Measurements from ENCODE around the gene RHOBTB3. TPM values are rescaled to one million over a fixed set of nuclear protein-coding genes. Genes with fewer than 3 reads are reported as not detected.

Gene RHOBTB3
- polyA plus RNA-seq, 2 of the 4 experiments (the other 2 are of a cell fraction): 9.1 to 28.6 TPM

GRCh38 chr5:95682891-95683290 lies 48.2 kb upstream of the RHOBTB3 start, which contains the start of gene SPATA9 (continued):
- TF ChIP-seq HMGXB4 (CRISPR knock-in tag; IDR thresholded peaks at IDR 0.05; ENCODE audit: borderline replicate concordance): no peak
- no peak for TF ChIP-seq TP53 (CRISPR knock-in tag; IDR thresholded peaks at IDR 0.05)

GRCh38 chr5:95684361-95684760 lies 46.8 kb upstream of the RHOBTB3 start:
- TF ChIP-seq CEBPB (IDR thresholded peaks at IDR 0.05) (no peak), HDAC2 (IDR thresholded peaks at IDR 0.05) (no peak), HOXA7 (CRISPR knock-in tag; IDR thresholded peaks at IDR 0.05) (no peak), POLR2AphosphoS2 (conservative IDR thresholded peaks at IDR 0.05; ENCODE audit: low read length) (no peak)
- ChIA-PET CTCF (no interaction called here), POLR2A (no interaction called here)
- Histone ChIP-seq H3K4me3 (no peak overlapping the region), H3K4me1 (no peaks in the 10 kb centered on the region), H3K4me2 (no peak overlapping the region), H3K9me3 (no peaks in the 10 kb centered on the region), H3K27ac (no peak overlapping the region)
- no peak for ATAC-seq
- DNase-seq (ENCODE audit: low read depth in 1 of 2, low spot score in 1 of 2): no peak
- 39% methylated on average over 2 of the region's 2 CpGs for WGBS (ENCODE audit: missing lambda C conversion rate)
- no peak for FAIRE-seq

- no peak for ATAC-seq
- no peak overlapping the region for H3K4me2 ChIP-seq
- WGBS (ENCODE audit: missing lambda C conversion rate): 34% methylated on average over 2 of the region's 2 CpGs
- no peaks in the 10 kb centered on the region for H3K9me3 ChIP-seq
- H3K27ac ChIP-seq: no peak overlapping the region
- ChIA-PET CTCF (no interaction called here), POLR2A (no interaction called here)
- no peak for DNase-seq (ENCODE audit: low read depth in 1 of 2, low spot score in 1 of 2)
- TF ChIP-seq CEBPB (IDR thresholded peaks at IDR 0.05): no peak
- no peak for TF ChIP-seq RARB (CRISPR knock-in tag; IDR thresholded peaks at IDR 0.05)
- no peak for TF ChIP-seq HEYL (CRISPR knock-in tag; IDR thresholded peaks at IDR 0.05)
- no peak for TF ChIP-seq FOSB (CRISPR knock-in tag; IDR thresholded peaks at IDR 0.05)
- no peak for TF ChIP-seq KDM1A (IDR thresholded peaks at IDR 0.05; ENCODE audit: low read depth)
- no peak for TF ChIP-seq CHD2 (IDR thresholded peaks at IDR 0.05; ENCODE audit: low read length, partially characterized antibody)
- no peak for TF ChIP-seq JUNB (IDR thresholded peaks at IDR 0.05)
- no peak for TF ChIP-seq ZFP36 (IDR thresholded peaks at IDR 0.05; ENCODE audit: borderline replicate concordance, partially characterized antibody)
- no peaks in the 10 kb centered on the region for H3K4me1 ChIP-seq
- no peak for FAIRE-seq
- H3K4me3 ChIP-seq: no peak overlapping the region
Observed at GRCh38 chr5:95686651-95687050, 44.5 kb upstream of the RHOBTB3 start.

GRCh38 chr5:95689680-95690079 lies 41.5 kb upstream of the RHOBTB3 start:
- ChIA-PET CTCF (interaction anchor here (1.1 kb wide), 1 partner anchor 8 kb away, joined by 3 read pairs; no protein-coding TSS in a partner anchor), POLR2A (no interaction called here)
- Histone ChIP-seq H3K4me1 (no peaks in the 10 kb centered on the region), H3K27ac (no peak overlapping the region), H3K4me2 (no peak overlapping the region), H3K9me3 (no peaks in the 10 kb centered on the region), H3K4me3 (no peak overlapping the region)
- 18% methylated on average over 1 of the region's 1 CpG for WGBS (ENCODE audit: missing lambda C conversion rate)
- TF ChIP-seq POLR2A (IDR thresholded peaks at IDR 0.05; ENCODE audit: low read length) (no peak), ELK1 (IDR thresholded peaks at IDR 0.05; ENCODE audit: low read depth, low read length) (no peak), RAD21 (conservative IDR thresholded peaks at IDR 0.05 in 1 of 2, IDR thresholded peaks at IDR 0.05 in 1 of 2) (no peak), BCL3 (IDR thresholded peaks at IDR 0.05) (no peak), USF2 (IDR thresholded peaks at IDR 0.05) (no peak), FOSL2 (IDR thresholded peaks at IDR 0.05) (no peak), FOSL2 (CRISPR knock-in tag; IDR thresholded peaks at IDR 0.05) (no peak)
- FAIRE-seq (no peak), ATAC-seq (no peak), DNase-seq (ENCODE audit: low read depth in 1 of 2, low spot score in 1 of 2) (no peak)

Data from A549 (cell line).